Liver (tissue), 9 donors: Measurements from ENCODE around the gene TANGO2. TPM values are rescaled to one million over a fixed set of nuclear protein-coding genes. Genes with fewer than 3 reads are reported as not detected.

Source experiments
- DNase-seq: peaks from one replicate; pipeline ENCODE4 v3.0.0-alpha.2; 2017; ENCODE audit warnings: low spot score
- H3K27ac ChIP-seq, 2 donors: one replicate each; pipeline ENCODE4 v1.7.0; 2013; ENCODE audit warnings: inconsistent platforms in 2 of 2, low read length in 2 of 2, control low read depth in 1 of 2, low read depth in 1 of 2, mild to moderate bottlenecking in 1 of 2
- H3K27me3 ChIP-seq, 4 donors: one replicate each; pipeline versions ENCODE4 v1.6.1 to v1.7.0; 2013; ENCODE audit warnings: low read length in 3 of 4, inconsistent platforms in 1 of 4, mild to moderate bottlenecking in 1 of 4, moderate library complexity in 1 of 4; ENCODE audit not compliant: control insufficient read depth in 4 of 4, insufficient read depth in 4 of 4
- H3K36me3 ChIP-seq, 4 donors: one replicate each; pipeline versions ENCODE4 v1.6.1 to v1.7.0; 2013; ENCODE audit warnings: low read length in 3 of 4, mild to moderate bottlenecking in 3 of 4, low read depth in 1 of 4, moderate library complexity in 1 of 4; ENCODE audit not compliant: control insufficient read depth in 4 of 4, insufficient read depth in 3 of 4
- H3K4me1 ChIP-seq, 4 donors: one replicate each; pipeline versions ENCODE4 v1.6.1 to v1.7.0; 2013; ENCODE audit warnings: low read length in 3 of 4, mild to moderate bottlenecking in 3 of 4, moderate library complexity in 1 of 4; ENCODE audit not compliant: control insufficient read depth in 4 of 4, insufficient read depth in 4 of 4
- H3K4me3 ChIP-seq, 3 donors: one replicate each; pipeline versions ENCODE4 v1.6.1 to v1.7.0; 2013; ENCODE audit warnings: low read length in 3 of 3, control low read depth in 1 of 3, low read depth in 1 of 3, mild to moderate bottlenecking in 1 of 3
- H3K9ac ChIP-seq, 2 donors: one replicate each; pipeline ENCODE4 v1.7.0; 2013; ENCODE audit warnings: low read length in 2 of 2, mild to moderate bottlenecking in 2 of 2, moderate library complexity in 2 of 2, control low read depth in 1 of 2, low read depth in 1 of 2
- H3K9me3 ChIP-seq, 4 donors: one replicate each; pipeline versions ENCODE4 v1.6.1 to v1.7.0; 2013; ENCODE audit warnings: low read length in 3 of 4; ENCODE audit not compliant: control insufficient read depth in 4 of 4
- EGR1 ChIP-seq, 2 donors: IDR thresholded peaks; 2 replicates each; pipeline ENCODE4 v1.6.1; 2016 to 2018; ENCODE audit warnings: antibody characterized with exemption in 2 of 2, low read depth in 2 of 2
- FOXA1 ChIP-seq: IDR thresholded peaks from 2 replicates; pipeline ENCODE4 v1.6.1; 2016; ENCODE audit warnings: antibody characterized with exemption
- HNF4A ChIP-seq, 2 donors: conservative IDR thresholded peaks; 2 replicates each; pipeline ENCODE4 v1.6.1; 2016; ENCODE audit warnings: antibody characterized with exemption in 2 of 2, mild to moderate bottlenecking in 2 of 2
- HNF4G ChIP-seq: IDR thresholded peaks from 2 replicates; pipeline ENCODE4 v1.6.1; 2016; ENCODE audit warnings: antibody characterized with exemption
- JUND ChIP-seq, 2 donors: IDR thresholded peaks; 2 replicates each; pipeline ENCODE4 v1.6.1; 2016; ENCODE audit warnings: antibody characterized with exemption in 2 of 2
- NR2F2 ChIP-seq: IDR thresholded peaks from 2 replicates; pipeline ENCODE4 v1.6.1; 2016; ENCODE audit warnings: antibody characterized with exemption
- RAD21 ChIP-seq, 2 donors: IDR thresholded peaks; 2 replicates each; pipeline ENCODE4 v1.6.1; 2016; ENCODE audit warnings: antibody characterized with exemption in 2 of 2, mild to moderate bottlenecking in 2 of 2
- TAF1 ChIP-seq: conservative IDR thresholded peaks from 2 replicates; pipeline ENCODE4 v1.6.1; 2016; ENCODE audit warnings: antibody characterized with exemption, mild to moderate bottlenecking
- YY1 ChIP-seq: IDR thresholded peaks from 2 replicates; pipeline ENCODE4 v1.6.1; 2016; ENCODE audit warnings: antibody characterized with exemption, mild to moderate bottlenecking
- WGBS: extraction: QIAGEN DNeasy Blood & Tissue Kit; methylation state at CpG from one replicate; pipeline ENCODE4 v1.1.7; 2013; 5-methylcytosine and 5-hydroxymethylcytosine counted together
- polyA plus RNA-seq, 2 donors: library from polyadenylated mRNA; stranded (reverse) in 1 of 2; unstranded in 1 of 2; fragments of 200-250 nt in 1 of 2; fragments of >200 nt in 1 of 2; fragmentation: Nextera tagmentation in 1 of 2; extraction: Ambion mirVana in 1 of 2; gene quantifications; one replicate each; pipeline versions ENCODE4 v1.2.1 to v1.2.3, GENCODE V29; 2013 to 2015
- total RNA-seq, 2 donors: library from RNA; depleted of rRNA; stranded (reverse); fragments of >200 nt; gene quantifications; one replicate each; pipeline ENCODE4 v1.2.3, GENCODE V29; 2014
- TF ChIP-seq, protein P1 (sequence below): IDR thresholded peaks from 2 replicates; pipeline ENCODE4 v1.6.1; 2016; ENCODE audit warnings: antibody characterized with exemption
- TF ChIP-seq, protein P2 (sequence below): IDR thresholded peaks from 2 replicates; pipeline ENCODE4 v1.6.1; 2016; ENCODE audit warnings: antibody characterized with exemption
- TF ChIP-seq, protein P3 (sequence below): IDR thresholded peaks from 2 replicates; pipeline ENCODE4 v1.6.1; 2016; ENCODE audit warnings: antibody characterized with exemption, mild to moderate bottlenecking
- TF ChIP-seq, protein P4 (sequence below): IDR thresholded peaks from 2 replicates; pipeline ENCODE4 v1.6.1; 2016; ENCODE audit warnings: antibody characterized with exemption
- donor health status: healthy.
- donor health status: healthy.
- donor health status: healthy.
- donor health status: healthy.
- donor health status: healthy.

The TANGO2 gene
- total and polyA plus RNA-seq, 4 donors, result 10.8 to 153 (median 16.1) TPM

DNA sequence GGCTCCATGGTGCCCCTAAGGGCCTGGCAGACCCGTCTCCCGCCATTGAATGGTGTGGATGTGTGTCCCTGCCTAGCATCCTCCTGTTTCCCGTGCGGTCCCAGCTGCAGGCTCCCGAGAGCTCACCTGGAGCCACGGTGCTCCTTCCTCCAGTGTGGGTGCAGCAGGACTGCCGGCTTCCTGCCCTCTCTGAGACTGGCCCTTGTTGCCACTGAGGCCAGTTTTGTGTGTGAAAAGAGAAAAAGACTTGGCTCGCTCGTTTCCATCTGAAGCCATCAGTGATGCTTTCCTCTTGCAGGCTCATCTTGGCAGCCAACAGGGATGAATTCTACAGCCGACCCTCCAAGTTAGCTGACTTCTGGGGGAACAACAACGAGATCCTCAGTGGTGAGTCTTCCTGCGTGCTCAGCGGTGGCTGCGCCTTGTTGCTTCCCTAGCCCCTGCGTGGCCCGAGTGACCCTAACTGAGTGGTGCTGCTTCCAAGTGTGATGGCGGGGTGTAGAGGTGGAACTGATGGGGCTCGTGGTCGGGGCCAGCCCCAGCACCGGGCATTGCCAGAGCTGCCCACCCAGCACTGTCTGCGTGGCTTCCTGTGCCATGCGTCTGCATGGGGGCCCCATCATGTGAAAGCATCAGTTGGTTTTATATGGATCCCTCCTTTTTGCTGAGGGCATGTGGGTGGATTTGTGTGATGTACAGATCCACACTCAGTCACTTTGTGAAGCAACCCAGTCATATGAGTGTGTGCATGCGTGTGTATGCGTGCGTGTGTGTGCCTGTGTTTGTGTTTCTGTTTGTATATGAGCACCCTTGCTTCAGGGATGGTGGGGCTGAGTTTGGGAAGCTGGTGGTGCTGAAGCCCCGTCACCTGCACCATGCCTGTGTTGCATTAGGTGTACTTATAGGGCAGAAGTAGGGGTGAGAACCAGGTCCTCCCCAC, 22.4 kb downstream of the TANGO2 start:
- no peak overlapping the region for H3K27ac ChIP-seq
- TF ChIP-seq NR2F2 (no peak), FOXA1 (no peak), JUND (IDR thresholded peaks at IDR 0.05) (no peak), TAF1 (no peak), EGR1 (IDR thresholded peaks at IDR 0.05; ENCODE audit: low read depth in 2 of 2) (no peak), HNF4G (no peak)
- H3K9me3 ChIP-seq, result no peaks in the 10 kb centered on the region
- H3K36me3 ChIP-seq, result peaks cover 6 to 37% (median 17%) of the 10 kb centered on the region in 4 donors
- no peak overlapping the region for H3K4me3 ChIP-seq
- peaks cover 0 to 4% (median 2%) of the 10 kb centered on the region in 4 donors for H3K4me1 ChIP-seq
- 94% methylated on average over 26 of the region's 26 CpGs for WGBS
- no peak for DNase-seq
- no peaks in the 10 kb centered on the region for H3K27me3 ChIP-seq
- no peak overlapping the region for H3K9ac ChIP-seq

DNA sequence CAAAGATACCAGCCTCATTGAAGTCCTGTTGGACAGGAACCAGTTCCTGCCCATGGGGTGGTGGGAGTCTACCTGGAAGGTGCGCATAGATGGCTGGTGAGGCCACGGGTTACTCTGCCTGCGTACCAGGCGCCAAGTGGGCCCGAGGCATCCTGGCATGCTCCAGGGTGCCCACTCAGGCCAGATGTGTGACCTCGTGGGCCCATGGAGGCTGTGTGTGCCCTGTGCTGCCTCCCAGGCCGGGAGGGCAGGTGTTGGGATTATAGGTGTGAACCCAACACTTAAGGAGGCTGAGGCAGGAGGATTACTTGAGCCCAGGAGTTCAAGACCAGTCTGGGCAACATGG, 23.1 kb downstream of the TANGO2 start:
- Histone ChIP-seq H3K4me1 (peaks cover 0 to 4% (median 2%) of the 10 kb centered on the region in 4 donors), H3K4me3 (no peak overlapping the region), H3K36me3 (peaks cover 6 to 36% (median 16%) of the 10 kb centered on the region in 4 donors), H3K27me3 (no peaks in the 10 kb centered on the region), H3K9me3 (no peaks in the 10 kb centered on the region), H3K9ac (no peak overlapping the region), H3K27ac (no peak overlapping the region)
- TF ChIP-seq YY1 (no peak), JUND (IDR thresholded peaks at IDR 0.05) (no peak), HNF4A (conservative IDR thresholded peaks at IDR 0.05) (no peak), EGR1 (IDR thresholded peaks at IDR 0.05; ENCODE audit: low read depth in 2 of 2) (no peak), NR2F2 (no peak), RAD21 (IDR thresholded peaks at IDR 0.05) (no peak), HNF4G (no peak)
- TF ChIP-seq, protein P1, sequence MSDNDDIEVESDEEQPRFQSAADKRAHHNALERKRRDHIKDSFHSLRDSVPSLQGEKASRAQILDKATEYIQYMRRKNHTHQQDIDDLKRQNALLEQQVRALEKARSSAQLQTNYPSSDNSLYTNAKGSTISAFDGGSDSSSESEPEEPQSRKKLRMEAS, result no peak
- TF ChIP-seq, protein P2, sequence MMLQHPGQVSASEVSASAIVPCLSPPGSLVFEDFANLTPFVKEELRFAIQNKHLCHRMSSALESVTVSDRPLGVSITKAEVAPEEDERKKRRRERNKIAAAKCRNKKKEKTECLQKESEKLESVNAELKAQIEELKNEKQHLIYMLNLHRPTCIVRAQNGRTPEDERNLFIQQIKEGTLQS, result no peak
- TF ChIP-seq, protein P3, sequence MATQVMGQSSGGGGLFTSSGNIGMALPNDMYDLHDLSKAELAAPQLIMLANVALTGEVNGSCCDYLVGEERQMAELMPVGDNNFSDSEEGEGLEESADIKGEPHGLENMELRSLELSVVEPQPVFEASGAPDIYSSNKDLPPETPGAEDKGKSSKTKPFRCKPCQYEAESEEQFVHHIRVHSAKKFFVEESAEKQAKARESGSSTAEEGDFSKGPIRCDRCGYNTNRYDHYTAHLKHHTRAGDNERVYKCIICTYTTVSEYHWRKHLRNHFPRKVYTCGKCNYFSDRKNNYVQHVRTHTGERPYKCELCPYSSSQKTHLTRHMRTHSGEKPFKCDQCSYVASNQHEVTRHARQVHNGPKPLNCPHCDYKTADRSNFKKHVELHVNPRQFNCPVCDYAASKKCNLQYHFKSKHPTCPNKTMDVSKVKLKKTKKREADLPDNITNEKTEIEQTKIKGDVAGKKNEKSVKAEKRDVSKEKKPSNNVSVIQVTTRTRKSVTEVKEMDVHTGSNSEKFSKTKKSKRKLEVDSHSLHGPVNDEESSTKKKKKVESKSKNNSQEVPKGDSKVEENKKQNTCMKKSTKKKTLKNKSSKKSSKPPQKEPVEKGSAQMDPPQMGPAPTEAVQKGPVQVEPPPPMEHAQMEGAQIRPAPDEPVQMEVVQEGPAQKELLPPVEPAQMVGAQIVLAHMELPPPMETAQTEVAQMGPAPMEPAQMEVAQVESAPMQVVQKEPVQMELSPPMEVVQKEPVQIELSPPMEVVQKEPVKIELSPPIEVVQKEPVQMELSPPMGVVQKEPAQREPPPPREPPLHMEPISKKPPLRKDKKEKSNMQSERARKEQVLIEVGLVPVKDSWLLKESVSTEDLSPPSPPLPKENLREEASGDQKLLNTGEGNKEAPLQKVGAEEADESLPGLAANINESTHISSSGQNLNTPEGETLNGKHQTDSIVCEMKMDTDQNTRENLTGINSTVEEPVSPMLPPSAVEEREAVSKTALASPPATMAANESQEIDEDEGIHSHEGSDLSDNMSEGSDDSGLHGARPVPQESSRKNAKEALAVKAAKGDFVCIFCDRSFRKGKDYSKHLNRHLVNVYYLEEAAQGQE, result no peak
- no peak for DNase-seq
- WGBS, result 97% methylated on average over 7 of the region's 7 CpGs

DNA sequence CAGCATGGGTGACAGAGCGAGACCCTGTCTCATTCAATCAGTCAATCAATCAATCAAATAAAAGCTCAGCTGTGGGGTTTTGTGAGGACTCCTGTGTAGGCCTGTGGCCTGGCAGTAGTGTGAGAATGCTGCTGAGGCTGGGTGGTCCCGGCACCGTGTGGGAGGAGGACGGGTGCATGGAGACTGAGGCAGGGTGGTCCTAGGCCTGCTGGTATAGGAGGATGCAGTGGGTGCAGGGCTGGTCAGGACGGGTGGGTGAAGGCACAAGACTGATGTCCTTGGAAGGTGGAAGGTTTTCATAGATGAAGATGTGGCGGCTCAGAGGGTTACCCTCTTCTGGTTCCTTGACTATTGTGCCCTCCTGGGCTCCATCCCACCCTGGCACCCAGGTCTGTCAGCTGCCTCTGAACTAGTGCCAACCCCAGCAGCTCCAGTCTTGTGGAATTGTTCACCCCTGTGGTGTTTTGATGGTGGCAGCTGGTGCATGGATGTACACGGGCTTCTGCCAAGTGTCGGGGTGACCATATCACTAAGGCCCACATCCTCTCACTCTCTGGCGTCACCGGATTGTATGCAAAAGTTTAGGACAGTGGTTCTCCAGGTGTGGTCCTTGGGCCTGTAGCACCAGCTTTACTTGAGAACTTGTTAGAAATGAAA, 23.7 kb downstream of the TANGO2 start:
- Histone ChIP-seq H3K9me3 (no peaks in the 10 kb centered on the region), H3K4me3 (no peak overlapping the region), H3K36me3 (peaks cover 6 to 36% (median 14%) of the 10 kb centered on the region in 4 donors), H3K4me1 (peaks cover 0 to 4% (median 2%) of the 10 kb centered on the region in 4 donors), H3K27ac (no peak overlapping the region), H3K9ac (no peak overlapping the region), H3K27me3 (no peaks in the 10 kb centered on the region)
- WGBS, result 91% methylated on average over 10 of the region's 10 CpGs
- TF ChIP-seq HNF4G, result no peak
- TF ChIP-seq, protein P2, result no peak
- TF ChIP-seq, protein P4, sequence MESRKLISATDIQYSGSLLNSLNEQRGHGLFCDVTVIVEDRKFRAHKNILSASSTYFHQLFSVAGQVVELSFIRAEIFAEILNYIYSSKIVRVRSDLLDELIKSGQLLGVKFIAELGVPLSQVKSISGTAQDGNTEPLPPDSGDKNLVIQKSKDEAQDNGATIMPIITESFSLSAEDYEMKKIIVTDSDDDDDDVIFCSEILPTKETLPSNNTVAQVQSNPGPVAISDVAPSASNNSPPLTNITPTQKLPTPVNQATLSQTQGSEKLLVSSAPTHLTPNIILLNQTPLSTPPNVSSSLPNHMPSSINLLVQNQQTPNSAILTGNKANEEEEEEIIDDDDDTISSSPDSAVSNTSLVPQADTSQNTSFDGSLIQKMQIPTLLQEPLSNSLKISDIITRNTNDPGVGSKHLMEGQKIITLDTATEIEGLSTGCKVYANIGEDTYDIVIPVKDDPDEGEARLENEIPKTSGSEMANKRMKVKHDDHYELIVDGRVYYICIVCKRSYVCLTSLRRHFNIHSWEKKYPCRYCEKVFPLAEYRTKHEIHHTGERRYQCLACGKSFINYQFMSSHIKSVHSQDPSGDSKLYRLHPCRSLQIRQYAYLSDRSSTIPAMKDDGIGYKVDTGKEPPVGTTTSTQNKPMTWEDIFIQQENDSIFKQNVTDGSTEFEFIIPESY, result no peak
- no peak for DNase-seq
